Testis (tissue), 2 donors: ENCODE data around the gene TPM4.

ENCODE experiments used
- CTCF ChIP-seq, 3 experiments: fragments of 450-650 bp in 2 of 3; fragments of 200-600 bp in 1 of 3; sonication (generic) in 1 of 3; IDR thresholded peaks; one replicate each; pipeline ENCODE4 v1.5.1; 2016 to 2019; ENCODE audit warnings: antibody characterized with exemption in 3 of 3, mild to moderate bottlenecking in 2 of 3, moderate library complexity in 1 of 3
- POLR2A ChIP-seq: fragments of 450-650 bp; IDR thresholded peaks from one replicate; pipeline ENCODE4 v1.6.1; 2017; ENCODE audit warnings: antibody characterized with exemption, mild to moderate bottlenecking, moderate library complexity

GRCh38 chr19:16034180-16034579 is 42.1 kb upstream of the TPM4 start:
- TF ChIP-seq CTCF (IDR thresholded peaks at IDR 0.05), result no peak
- no peak for TF ChIP-seq POLR2A
